ENCODE results near the gene MAVS.

The MAVS gene

GRCh38 chr20:3908667-3909066, 62.0 kb downstream of the MAVS start:
- CTCF ChIA-PET: no interaction called here
- H3K27ac Mint-ChIP-seq: peak overlapping the region; percentile 24
- H3K4me3 Mint-ChIP-seq: no peak overlapping the region
- H3K9me3 Mint-ChIP-seq: no peaks in the 10 kb centered on the region
- peaks cover 53% of the 10 kb centered on the region for H3K36me3 Mint-ChIP-seq
- peaks cover 44% of the 10 kb centered on the region for H3K4me1 Mint-ChIP-seq
- H3K27me3 Mint-ChIP-seq: no peaks in the 10 kb centered on the region
- DNase-seq: no peak

GRCh38 chr20:3909952-3910366, 63.3 kb downstream of the MAVS start:
- Mint-ChIP-seq H3K4me3 (no peak overlapping the region), H3K27me3 (no peaks in the 10 kb centered on the region), H3K9me3 (no peaks in the 10 kb centered on the region), H3K4me1 (peaks cover 42% of the 10 kb centered on the region), H3K36me3 (peaks cover 61% of the 10 kb centered on the region), H3K27ac (peak overlapping the region; percentile 28)
- CTCF ChIA-PET: no interaction called here
- no peak for DNase-seq

- Mint-ChIP-seq H3K36me3 (peaks cover 65% of the 10 kb centered on the region), H3K9me3 (no peaks in the 10 kb centered on the region), H3K4me3 (no peak overlapping the region), H3K4me1 (peaks cover 42% of the 10 kb centered on the region), H3K27me3 (no peaks in the 10 kb centered on the region), H3K27ac (no peak overlapping the region)
- no peak for DNase-seq
- CTCF ChIA-PET: no interaction called here
These were observed 64.2 kb downstream of the MAVS start for GRCh38 chr20:3910853-3911252.

- Mint-ChIP-seq H3K27ac (no peak overlapping the region), H3K4me3 (no peak overlapping the region), H3K36me3 (peaks cover 74% of the 10 kb centered on the region), H3K27me3 (no peaks in the 10 kb centered on the region), H3K4me1 (peaks cover 35% of the 10 kb centered on the region), H3K9me3 (no peaks in the 10 kb centered on the region)
- CTCF ChIA-PET: no interaction called here
- no peak for DNase-seq
These were observed 65.3 kb downstream of the MAVS start for GRCh38 chr20:3911956-3912355.

GRCh38 chr20:3914446-3914845, 67.8 kb downstream of the MAVS start:
- DNase-seq: no peak
- CTCF ChIA-PET: no interaction called here
- H3K9me3 Mint-ChIP-seq: no peaks in the 10 kb centered on the region
- peaks cover 74% of the 10 kb centered on the region for H3K36me3 Mint-ChIP-seq
- H3K27me3 Mint-ChIP-seq: no peaks in the 10 kb centered on the region
- H3K27ac Mint-ChIP-seq: no peak overlapping the region
- peaks cover 19% of the 10 kb centered on the region for H3K4me1 Mint-ChIP-seq
- H3K4me3 Mint-ChIP-seq: no peak overlapping the region

GRCh38 chr20:3915691-3916090, 69.1 kb downstream of the MAVS start:
- CTCF ChIA-PET: interaction anchor here (1.0 kb wide), 1 partner anchor 105 kb away, joined by 3 read pairs; no protein-coding TSS in a partner anchor

GRCh38 chr20:3916364-3916763, 69.7 kb downstream of the MAVS start:
- H3K27ac Mint-ChIP-seq: peak overlapping the region; percentile 30

More at GRCh38 chr20:3915691-3916090, 69.1 kb downstream of the MAVS start:
- no peak for DNase-seq
- Mint-ChIP-seq H3K27me3 (no peaks in the 10 kb centered on the region), H3K9me3 (no peaks in the 10 kb centered on the region), H3K4me3 (no peak overlapping the region), H3K36me3 (peaks cover 68% of the 10 kb centered on the region), H3K27ac (no peak overlapping the region), H3K4me1 (peaks cover 17% of the 10 kb centered on the region)

GRCh38 chr20:3919352-3919751, 72.7 kb downstream of the MAVS start:
- H3K9me3 Mint-ChIP-seq: no peaks in the 10 kb centered on the region
- peak overlapping the region; percentile 64 for H3K27ac Mint-ChIP-seq
- peaks cover 66% of the 10 kb centered on the region for H3K36me3 Mint-ChIP-seq
- no peak overlapping the region for H3K4me3 Mint-ChIP-seq
- H3K4me1 Mint-ChIP-seq: peaks cover 19% of the 10 kb centered on the region
- no peaks in the 10 kb centered on the region for H3K27me3 Mint-ChIP-seq
- CTCF ChIA-PET: no interaction called here
- no peak for DNase-seq

More at GRCh38 chr20:3916364-3916763, 69.7 kb downstream of the MAVS start:
- Mint-ChIP-seq H3K4me3 (no peak overlapping the region), H3K4me1 (peaks cover 17% of the 10 kb centered on the region), H3K9me3 (no peaks in the 10 kb centered on the region), H3K36me3 (peaks cover 67% of the 10 kb centered on the region), H3K27me3 (no peaks in the 10 kb centered on the region)
- CTCF ChIA-PET: no interaction called here
- DNase-seq: no peak

- no peaks in the 10 kb centered on the region for H3K27me3 Mint-ChIP-seq
- H3K9me3 Mint-ChIP-seq: no peaks in the 10 kb centered on the region
- H3K36me3 Mint-ChIP-seq: peaks cover 57% of the 10 kb centered on the region
- CTCF ChIA-PET: no interaction called here
- DNase-seq: no peak
- H3K4me3 Mint-ChIP-seq: no peak overlapping the region
- peaks cover 21% of the 10 kb centered on the region for H3K4me1 Mint-ChIP-seq
- peak overlapping the region; percentile 44 for H3K27ac Mint-ChIP-seq
These were observed 75.8 kb downstream of the MAVS start for GRCh38 chr20:3922223-3922982.

GRCh38 chr20:3922983-3923339, 76.3 kb downstream of the MAVS start:
- no peaks in the 10 kb centered on the region for H3K27me3 Mint-ChIP-seq
- no peak for DNase-seq
- H3K27ac Mint-ChIP-seq: no peak overlapping the region
- CTCF ChIA-PET: no interaction called here
- peaks cover 22% of the 10 kb centered on the region for H3K4me1 Mint-ChIP-seq
- peaks cover 55% of the 10 kb centered on the region for H3K36me3 Mint-ChIP-seq
- no peak overlapping the region for H3K4me3 Mint-ChIP-seq
- H3K9me3 Mint-ChIP-seq: no peaks in the 10 kb centered on the region

- Mint-ChIP-seq H3K4me1 (peaks cover 22% of the 10 kb centered on the region), H3K27me3 (no peaks in the 10 kb centered on the region), H3K4me3 (no peak overlapping the region), H3K36me3 (peaks cover 50% of the 10 kb centered on the region), H3K9me3 (no peaks in the 10 kb centered on the region), H3K27ac (peak overlapping the region; percentile 26)
- DNase-seq: no peak
- CTCF ChIA-PET: no interaction called here
These were observed 77.2 kb downstream of the MAVS start for GRCh38 chr20:3923818-3924217.

GRCh38 chr20:3924304-3925112, 77.9 kb downstream of the MAVS start:
- Mint-ChIP-seq H3K4me3 (no peak overlapping the region), H3K9me3 (no peaks in the 10 kb centered on the region), H3K4me1 (peaks cover 22% of the 10 kb centered on the region), H3K27me3 (no peaks in the 10 kb centered on the region), H3K36me3 (peaks cover 44% of the 10 kb centered on the region), H3K27ac (peak overlapping the region; percentile 45)
- CTCF ChIA-PET: no interaction called here
- DNase-seq: no peak

GRCh38 chr20:3925113-3925695, 78.6 kb downstream of the MAVS start:
- Mint-ChIP-seq H3K4me1 (peaks cover 22% of the 10 kb centered on the region), H3K36me3 (peaks cover 41% of the 10 kb centered on the region), H3K4me3 (no peak overlapping the region), H3K27me3 (no peaks in the 10 kb centered on the region), H3K9me3 (no peaks in the 10 kb centered on the region), H3K27ac (peak overlapping the region; percentile 67)
- no peak for DNase-seq
- CTCF ChIA-PET: no interaction called here

All from activated naive CD4-positive, alpha-beta T cell treated with anti-CD3 and anti-CD28 coated beads, Interleukin-2, amount 10 ng/mL, durations not matched to agents 7 days and 5 days (primary cell).